HepG2 (cell line): Measurements from ENCODE around the gene C11orf42. TPM values are rescaled to one million over a fixed set of nuclear protein-coding genes. Genes with fewer than 3 reads are reported as not detected.

ENCODE experiments used
- ATAC-seq: fragments of 200-7000 bp; cut with Tn5 transposase; 3 replicates; pipeline ENCODE4 v1.9.1; 2020; ENCODE audit warnings: mild to moderate bottlenecking, moderate library complexity
- BruUV-seq: library from RNA; stranded (reverse); fragments of 400-500 nt; replicated peaks from 2 replicates; lab custom pipeline; 2021; lab: Mats Ljungman, UMichigan
- CTCF ChIA-PET: fragments of 300-600 bp; formaldehyde crosslinking; extraction: SDS; loops from one replicate; lab custom pipeline; 2021; ENCODE audit warnings: low total read pairs, inconsistent platforms, low intra/inter-chr PET ratio; lab: Yijun Ruan, JAX
- POLR2A ChIA-PET: fragments of 350-600 bp; sonication (Branson Sonifier 250); formaldehyde crosslinking; loops from one replicate; lab custom pipeline; 2020; ENCODE audit warnings: antibody characterized with exemption, inconsistent platforms; lab: Yijun Ruan, JAX
- DNase-seq: peaks from one replicate; pipeline ENCODE4 v3.0.0-alpha.2; 2015; ENCODE audit warnings: low spot score
- FAIRE-seq: peaks from 3 replicates; lab custom pipeline; 2011; peaks lifted over from hg19 to GRCh38; lab: Jason Lieb, UNC
- H2AFZ ChIP-seq: one replicate; pipeline ENCODE4 v1.6.1; 2011; ENCODE audit warnings: low read length, inconsistent platforms
- H3K27ac ChIP-seq: fragments of 300-600 bp; 3 replicates; pipeline ENCODE4 v1.8.0; 2011; ENCODE audit warnings: mixed run types, mild to moderate bottlenecking, mixed read lengths, low read length, inconsistent platforms; ENCODE audit not compliant: insufficient read depth; ENCODE audit errors: extremely low read length
- H3K27me3 ChIP-seq, 2 experiments: fragments of 200-600 bp in 1 of 2; 2 replicates in 1 of 2; 3 replicates in 1 of 2; pipeline versions ENCODE4 v1.6.0 to v1.8.0; 2011; ENCODE audit warnings: low read length in 2 of 2, mild to moderate bottlenecking in 2 of 2, moderate library complexity in 2 of 2, inconsistent platforms in 1 of 2; ENCODE audit not compliant: insufficient read depth in 2 of 2, control insufficient read depth in 1 of 2
- H3K36me3 ChIP-seq, 2 experiments: fragments of 200-600 bp in 1 of 2; replicated peaks in 1 of 2; 2 replicates in 1 of 2; 3 replicates in 1 of 2; pipeline versions ENCODE4 v1.5.1 to v1.8.0; 2011; ENCODE audit warnings: low read length in 2 of 2, inconsistent platforms in 1 of 2; ENCODE audit not compliant: insufficient read depth in 2 of 2, control insufficient read depth in 1 of 2
- H3K4me1 ChIP-seq: 2 replicates; pipeline ENCODE4 v1.5.1; 2012; ENCODE audit warnings: low read length, inconsistent platforms; ENCODE audit not compliant: insufficient read depth
- H3K4me2 ChIP-seq: 2 replicates; pipeline ENCODE4 v1.6.0; 2011; ENCODE audit warnings: low read depth, low read length, inconsistent platforms
- H3K4me3 ChIP-seq, 3 experiments: fragments of 200-600 bp in 1 of 3; sonication (generic), shearing (Covaris generic) in 1 of 3; replicated peaks in 1 of 3; 2 replicates each; pipeline ENCODE4 v1.5.1; 2011 to 2016; ENCODE audit warnings: low read length in 3 of 3, inconsistent platforms in 2 of 3, low read depth in 2 of 3, mild to moderate bottlenecking in 2 of 3, control low read depth in 1 of 3, mixed read lengths in 1 of 3; ENCODE audit not compliant: insufficient read depth in 1 of 3
- H3K79me2 ChIP-seq: one replicate; pipeline ENCODE4 v1.6.1; 2011; ENCODE audit warnings: low read length, inconsistent platforms; ENCODE audit not compliant: insufficient read depth
- H3K9ac ChIP-seq: 2 replicates; pipeline ENCODE4 v1.6.0; 2011; ENCODE audit warnings: mild to moderate bottlenecking, low read depth, low read length, inconsistent platforms; ENCODE audit not compliant: insufficient read depth
- H3K9me3 ChIP-seq: 2 replicates; pipeline ENCODE4 v1.5.1; 2012; ENCODE audit warnings: mild to moderate bottlenecking, low read length
- H4K20me1 ChIP-seq: 2 replicates; pipeline ENCODE4 v1.6.0; 2011; ENCODE audit warnings: inconsistent platforms, mild to moderate bottlenecking, low read length, moderate library complexity; ENCODE audit not compliant: insufficient read depth
- HDAC2 ChIP-seq: sonication (generic); formaldehyde crosslinking; IDR thresholded peaks from 2 replicates; pipeline ENCODE4 v1.4.0; 2020; ENCODE audit warnings: missing genetic modification reagents
- MATR3 ChIP-seq: sonication (generic); formaldehyde crosslinking; IDR thresholded peaks from 2 replicates; pipeline ENCODE4 v1.4.0; 2020; ENCODE audit warnings: missing genetic modification reagents
- NFYC ChIP-seq: IDR thresholded peaks from 2 replicates; pipeline ENCODE4 v1.6.1; 2016; ENCODE audit warnings: missing genetic modification reagents, missing compliant biosample characterization
- SOX5 ChIP-seq: IDR thresholded peaks from 2 replicates; pipeline ENCODE4 v1.6.1; 2016; ENCODE audit warnings: borderline replicate concordance
- ZSCAN12 ChIP-seq: sonication (generic); formaldehyde crosslinking; IDR thresholded peaks from 2 replicates; pipeline ENCODE4 v1.9.0; 2021; ENCODE audit warnings: mild to moderate bottlenecking, missing genetic modification reagents
- WGBS: methylation state at CpG from one replicate; pipeline ENCODE4 v1.1.6; 2017; ENCODE audit warnings: low lambda C conversion rate; 5-methylcytosine and 5-hydroxymethylcytosine counted together
- in situ Hi-C: cut with HindIII; loops from 2 replicates; pipeline ENCODE4 v1.10.0; 2017; ENCODE audit warnings: low pct_unique_long_range_greater_than_20kb; ENCODE audit not compliant: extremely low pct_ligation_motif_present
- intact Hi-C: fragments of 100-400 bp; cut with micrococcal nuclease; formaldehyde crosslinking; loops from one replicate; pipeline ENCODE4 v1.10.0; 2022; ENCODE audit not compliant: unreplicated experiment
- polyA plus RNA-seq, 8 experiments: library from polyadenylated mRNA; depleted of rRNA in 3 of 8; stranded (reverse) in 7 of 8; unstranded in 1 of 8; fragments of >200 nt; fragmentation: Illumina TruSeq in 4 of 8; extraction: Trizol in 4 of 8; gene quantifications; 2 replicates each; pipeline versions ENCODE4 v1.2.1 to v1.2.3, GENCODE V29; 2011 to 2016; ENCODE audit warnings: low read depth in 4 of 8, missing spikeins in 1 of 8, mixed read lengths in 1 of 8; ENCODE audit not compliant: insufficient read depth in 1 of 8
- total RNA-seq, 5 experiments: library from RNA; depleted of rRNA; stranded (reverse); fragments of >200 nt; fragmentation: Illumina TruSeq; extraction: Trizol; gene quantifications; 2 replicates each; pipeline ENCODE4 v1.2.3, GENCODE V29; 2016; ENCODE audit warnings: low read depth in 1 of 5
- TF ChIP-seq, protein P1 (sequence below): sonication (generic); formaldehyde crosslinking; IDR thresholded peaks from 2 replicates; pipeline ENCODE4 v1.4.0; 2020; ENCODE audit warnings: missing genetic modification reagents
- TF ChIP-seq, protein P2 (sequence below): sonication (generic); formaldehyde crosslinking; IDR thresholded peaks from 2 replicates; pipeline ENCODE4 v1.5.0; 2020; ENCODE audit warnings: missing genetic modification reagents
- TF ChIP-seq, protein P3 (sequence below): sonication (generic); formaldehyde crosslinking; IDR thresholded peaks from 2 replicates; pipeline ENCODE4 v1.4.0; 2020; ENCODE audit warnings: mild to moderate bottlenecking, missing genetic modification reagents

C11orf42 gene
- total and polyA plus RNA-seq, 2 of the 13 experiments (the other 11 are each of a cell fraction or from before 2014, with no cell fraction given): not detected

DNA sequence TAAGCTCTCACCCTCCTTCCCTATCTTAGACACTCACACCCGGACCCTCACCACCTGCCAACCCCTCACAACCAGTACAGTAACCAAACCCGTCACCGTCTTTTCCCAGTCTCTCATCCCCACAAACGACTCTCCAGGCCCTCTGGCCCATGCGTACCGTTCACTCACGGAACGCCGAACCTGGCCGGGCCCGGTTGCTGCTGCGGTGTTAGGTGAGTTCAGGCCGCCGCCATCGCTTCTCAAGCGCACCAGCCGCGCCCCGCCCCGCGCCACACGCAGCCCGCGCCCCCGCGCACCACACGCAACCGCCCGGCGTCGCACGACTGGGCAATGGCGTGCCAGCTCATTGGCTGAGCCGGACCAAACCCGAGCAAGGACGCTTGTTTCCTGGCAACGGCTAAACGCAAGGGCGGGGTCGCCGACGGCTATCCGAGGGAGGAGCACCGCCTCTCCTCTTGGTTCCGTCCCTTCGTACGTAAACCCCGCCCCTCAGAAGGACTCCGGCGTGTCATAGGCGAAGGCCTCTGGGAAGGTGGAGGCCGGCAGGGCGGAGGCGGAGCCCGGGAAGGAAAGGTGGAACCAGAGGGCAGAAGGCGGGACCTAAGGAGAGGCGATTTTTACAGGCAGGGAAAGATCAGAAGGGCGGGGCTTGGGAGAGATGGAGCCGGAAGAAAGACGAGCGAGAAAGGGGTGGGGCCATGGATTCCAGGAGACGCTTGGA lies 29.2 kb downstream of the C11orf42 start, which contains the start of gene FHIP1B:
Gene FHIP1B (minus strand): TSS at position 250 of the 721 bp plus-strand sequence. CDS start 10,120 bp downstream, outside the sequence.
- intact Hi-C loops (loop anchor here (10.0 kb wide), 1 partner anchor 250 kb away; the partner anchor contains the start of genes ARFIP2 and TIMM10B), in situ Hi-C loops (no loop called here)
- peak; percentile 99 for DNase-seq
- peaks cover 33% of the 10 kb centered on the region for H3K79me2 ChIP-seq
- WGBS: under 1% methylated on average over 39 of the region's 62 CpGs
- peak within 1 kb of the TSS; percentile 81 for H3K9ac ChIP-seq
- no TSS peak for BruUV-seq
- peak within 1 kb of the TSS; percentile 96 for H3K4me2 ChIP-seq
- ATAC-seq: peak; percentile 93
- FAIRE-seq: peak; percentile 96
- no peaks in the 10 kb centered on the region for H3K36me3 ChIP-seq
- peak within 1 kb of the TSS; percentile 96 for H2AFZ ChIP-seq
- POLR2A ChIA-PET: interaction anchor here (0.5 to 1.5 kb wide), 3 partner anchors 13 to 449 kb away, joined by 3 to 4 read pairs (median 3); partner anchors contain the start of gene MRPL17
- H3K4me1 ChIP-seq: peaks cover 28% of the 10 kb centered on the region
- CTCF ChIA-PET: no interaction called here
- H4K20me1 ChIP-seq: no peaks in the 10 kb centered on the region
- H3K27me3 ChIP-seq: peaks cover 0 to 4% of the 10 kb centered on the region in 2 experiments; a peak in 1 of 5 replicates
- peak within 1 kb of the TSS; percentile 68 to 91 (median 82) for H3K4me3 ChIP-seq
- H3K9me3 ChIP-seq: no peaks in the 10 kb centered on the region
- peak within 1 kb of the TSS; percentile 57 for H3K27ac ChIP-seq
- TF ChIP-seq, protein P1, sequence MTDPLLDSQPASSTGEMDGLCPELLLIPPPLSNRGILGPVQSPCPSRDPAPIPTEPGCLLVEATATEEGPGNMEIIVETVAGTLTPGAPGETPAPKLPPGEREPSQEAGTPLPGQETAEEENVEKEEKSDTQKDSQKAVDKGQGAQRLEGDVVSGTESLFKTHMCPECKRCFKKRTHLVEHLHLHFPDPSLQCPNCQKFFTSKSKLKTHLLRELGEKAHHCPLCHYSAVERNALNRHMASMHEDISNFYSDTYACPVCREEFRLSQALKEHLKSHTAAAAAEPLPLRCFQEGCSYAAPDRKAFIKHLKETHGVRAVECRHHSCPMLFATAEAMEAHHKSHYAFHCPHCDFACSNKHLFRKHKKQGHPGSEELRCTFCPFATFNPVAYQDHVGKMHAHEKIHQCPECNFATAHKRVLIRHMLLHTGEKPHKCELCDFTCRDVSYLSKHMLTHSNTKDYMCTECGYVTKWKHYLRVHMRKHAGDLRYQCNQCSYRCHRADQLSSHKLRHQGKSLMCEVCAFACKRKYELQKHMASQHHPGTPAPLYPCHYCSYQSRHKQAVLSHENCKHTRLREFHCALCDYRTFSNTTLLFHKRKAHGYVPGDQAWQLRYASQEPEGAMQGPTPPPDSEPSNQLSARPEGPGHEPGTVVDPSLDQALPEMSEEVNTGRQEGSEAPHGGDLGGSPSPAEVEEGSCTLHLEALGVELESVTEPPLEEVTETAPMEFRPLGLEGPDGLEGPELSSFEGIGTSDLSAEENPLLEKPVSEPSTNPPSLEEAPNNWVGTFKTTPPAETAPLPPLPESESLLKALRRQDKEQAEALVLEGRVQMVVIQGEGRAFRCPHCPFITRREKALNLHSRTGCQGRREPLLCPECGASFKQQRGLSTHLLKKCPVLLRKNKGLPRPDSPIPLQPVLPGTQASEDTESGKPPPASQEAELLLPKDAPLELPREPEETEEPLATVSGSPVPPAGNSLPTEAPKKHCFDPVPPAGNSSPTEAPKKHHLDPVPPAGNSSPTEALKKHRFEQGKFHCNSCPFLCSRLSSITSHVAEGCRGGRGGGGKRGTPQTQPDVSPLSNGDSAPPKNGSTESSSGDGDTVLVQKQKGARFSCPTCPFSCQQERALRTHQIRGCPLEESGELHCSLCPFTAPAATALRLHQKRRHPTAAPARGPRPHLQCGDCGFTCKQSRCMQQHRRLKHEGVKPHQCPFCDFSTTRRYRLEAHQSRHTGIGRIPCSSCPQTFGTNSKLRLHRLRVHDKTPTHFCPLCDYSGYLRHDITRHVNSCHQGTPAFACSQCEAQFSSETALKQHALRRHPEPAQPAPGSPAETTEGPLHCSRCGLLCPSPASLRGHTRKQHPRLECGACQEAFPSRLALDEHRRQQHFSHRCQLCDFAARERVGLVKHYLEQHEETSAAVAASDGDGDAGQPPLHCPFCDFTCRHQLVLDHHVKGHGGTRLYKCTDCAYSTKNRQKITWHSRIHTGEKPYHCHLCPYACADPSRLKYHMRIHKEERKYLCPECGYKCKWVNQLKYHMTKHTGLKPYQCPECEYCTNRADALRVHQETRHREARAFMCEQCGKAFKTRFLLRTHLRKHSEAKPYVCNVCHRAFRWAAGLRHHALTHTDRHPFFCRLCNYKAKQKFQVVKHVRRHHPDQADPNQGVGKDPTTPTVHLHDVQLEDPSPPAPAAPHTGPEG: no peak
- TF ChIP-seq SOX5 (CRISPR knock-in tag): no peak
- no peak for TF ChIP-seq ZSCAN12 (CRISPR knock-in tag)
- TF ChIP-seq MATR3: no peak
- TF ChIP-seq HDAC2: peak; percentile 34; the same call in 1 of the 2 replicates
- TF ChIP-seq NFYC (CRISPR knock-in tag): peak; percentile 86
- TF ChIP-seq, protein P2, sequence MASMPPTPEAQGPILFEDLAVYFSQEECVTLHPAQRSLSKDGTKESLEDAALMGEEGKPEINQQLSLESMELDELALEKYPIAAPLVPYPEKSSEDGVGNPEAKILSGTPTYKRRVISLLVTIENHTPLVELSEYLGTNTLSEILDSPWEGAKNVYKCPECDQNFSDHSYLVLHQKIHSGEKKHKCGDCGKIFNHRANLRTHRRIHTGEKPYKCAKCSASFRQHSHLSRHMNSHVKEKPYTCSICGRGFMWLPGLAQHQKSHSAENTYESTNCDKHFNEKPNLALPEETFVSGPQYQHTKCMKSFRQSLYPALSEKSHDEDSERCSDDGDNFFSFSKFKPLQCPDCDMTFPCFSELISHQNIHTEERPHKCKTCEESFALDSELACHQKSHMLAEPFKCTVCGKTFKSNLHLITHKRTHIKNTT: no peak
- TF ChIP-seq, protein P3, sequence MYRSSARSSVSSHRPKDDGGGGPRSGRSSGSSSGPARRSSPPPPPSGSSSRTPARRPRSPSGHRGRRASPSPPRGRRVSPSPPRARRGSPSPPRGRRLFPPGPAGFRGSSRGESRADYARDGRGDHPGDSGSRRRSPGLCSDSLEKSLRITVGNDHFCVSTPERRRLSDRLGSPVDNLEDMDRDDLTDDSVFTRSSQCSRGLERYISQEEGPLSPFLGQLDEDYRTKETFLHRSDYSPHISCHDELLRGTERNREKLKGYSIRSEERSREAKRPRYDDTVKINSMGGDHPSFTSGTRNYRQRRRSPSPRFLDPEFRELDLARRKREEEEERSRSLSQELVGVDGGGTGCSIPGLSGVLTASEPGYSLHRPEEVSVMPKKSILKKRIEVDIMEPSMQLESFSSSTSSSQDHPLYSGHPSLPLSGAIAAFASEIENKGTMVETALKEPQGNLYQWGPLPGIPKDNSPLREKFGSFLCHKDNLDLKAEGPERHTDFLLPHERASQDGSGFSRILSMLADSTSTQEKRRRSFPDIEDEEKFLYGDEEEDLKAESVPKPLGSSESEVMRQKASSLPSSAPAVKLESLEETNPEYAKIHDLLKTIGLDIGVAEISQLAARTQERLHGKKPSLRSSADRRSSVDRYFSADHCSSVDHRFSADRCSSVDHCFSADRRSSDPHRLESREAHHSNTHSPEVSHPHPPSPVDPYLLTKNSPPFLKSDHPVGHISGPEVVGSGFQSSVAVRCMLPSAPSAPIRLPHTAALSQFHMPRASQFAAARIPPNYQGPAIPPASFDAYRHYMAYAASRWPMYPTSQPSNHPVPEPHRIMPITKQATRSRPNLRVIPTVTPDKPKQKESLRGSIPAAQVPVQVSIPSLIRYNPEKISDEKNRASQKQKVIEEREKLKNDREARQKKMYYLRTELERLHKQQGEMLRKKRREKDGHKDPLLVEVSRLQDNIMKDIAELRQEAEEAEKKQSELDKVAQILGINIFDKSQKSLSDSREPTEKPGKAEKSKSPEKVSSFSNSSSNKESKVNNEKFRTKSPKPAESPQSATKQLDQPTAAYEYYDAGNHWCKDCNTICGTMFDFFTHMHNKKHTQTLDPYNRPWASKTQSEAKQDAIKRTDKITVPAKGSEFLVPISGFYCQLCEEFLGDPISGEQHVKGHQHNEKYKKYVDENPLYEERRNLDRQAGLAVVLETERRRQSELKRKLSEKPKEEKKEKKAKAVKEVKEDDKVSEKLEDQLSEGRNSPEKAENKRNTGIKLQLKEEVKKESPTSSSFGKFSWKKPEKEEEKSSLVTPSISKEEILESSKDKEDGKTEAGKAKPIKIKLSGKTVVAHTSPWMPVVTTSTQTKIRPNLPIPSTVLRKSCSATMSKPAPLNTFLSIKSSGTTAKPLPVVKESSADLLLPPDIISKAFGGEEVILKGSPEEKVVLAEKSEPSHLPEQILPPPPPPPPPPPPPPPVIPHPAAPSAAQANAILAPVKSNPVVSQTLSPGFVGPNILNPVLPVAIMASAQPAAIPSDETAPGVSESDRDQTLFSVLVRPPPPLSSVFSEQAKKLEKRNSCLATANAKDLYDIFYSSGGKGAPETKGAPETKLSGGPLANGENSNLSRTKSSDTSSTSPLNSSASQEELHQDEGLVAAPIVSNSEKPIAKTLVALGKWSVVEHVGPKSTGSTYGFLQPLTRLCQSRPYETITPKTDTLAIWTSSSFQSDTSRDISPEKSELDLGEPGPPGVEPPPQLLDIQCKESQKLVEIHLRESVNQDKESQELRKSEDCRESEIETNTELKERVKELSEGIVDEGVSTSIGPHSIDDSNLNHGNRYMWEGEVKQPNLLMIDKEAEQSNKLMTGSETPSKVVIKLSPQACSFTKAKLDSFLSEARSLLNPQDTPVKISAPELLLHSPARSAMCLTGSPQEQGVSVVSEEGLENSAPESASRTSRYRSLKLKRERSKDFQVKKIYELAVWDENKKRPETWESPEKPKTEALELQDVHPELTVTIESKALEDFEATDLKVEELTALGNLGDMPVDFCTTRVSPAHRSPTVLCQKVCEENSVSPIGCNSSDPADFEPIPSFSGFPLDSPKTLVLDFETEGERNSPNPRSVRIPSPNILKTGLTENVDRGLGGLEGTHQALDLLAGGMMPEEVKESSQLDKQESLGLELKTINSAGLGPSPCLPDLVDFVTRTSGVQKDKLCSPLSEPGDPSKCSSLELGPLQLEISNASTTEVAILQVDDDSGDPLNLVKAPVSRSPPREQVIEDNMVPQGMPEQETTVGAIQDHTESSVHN (CRISPR knock-in tag): no peak
